H4 (cell line): ENCODE measurements around the gene ZFP3. TPM values are rescaled to one million over a fixed set of nuclear protein-coding genes. Genes with fewer than 3 reads are reported as not detected.
"Not testable (repeated sequence)": the region's sequence is repeated elsewhere in the genome, so short reads cannot be mapped to it uniquely, and the experiment has no call there.

Source experiments
- DNase-seq: peaks from one replicate; pipeline ENCODE4 v3.0.0-alpha.2; 2015; ENCODE audit warnings: low spot score
- total RNA-seq: library from RNA; depleted of rRNA; stranded (reverse); fragments of >200 nt; shearing (Covaris generic); gene quantifications from 2 replicates; pipeline ENCODE4 v1.2.3, GENCODE V29; 2014; rRNA removed

ZFP3 gene
- total RNA-seq = 0.04 and 0.14 TPM in 2 replicates

DNA sequence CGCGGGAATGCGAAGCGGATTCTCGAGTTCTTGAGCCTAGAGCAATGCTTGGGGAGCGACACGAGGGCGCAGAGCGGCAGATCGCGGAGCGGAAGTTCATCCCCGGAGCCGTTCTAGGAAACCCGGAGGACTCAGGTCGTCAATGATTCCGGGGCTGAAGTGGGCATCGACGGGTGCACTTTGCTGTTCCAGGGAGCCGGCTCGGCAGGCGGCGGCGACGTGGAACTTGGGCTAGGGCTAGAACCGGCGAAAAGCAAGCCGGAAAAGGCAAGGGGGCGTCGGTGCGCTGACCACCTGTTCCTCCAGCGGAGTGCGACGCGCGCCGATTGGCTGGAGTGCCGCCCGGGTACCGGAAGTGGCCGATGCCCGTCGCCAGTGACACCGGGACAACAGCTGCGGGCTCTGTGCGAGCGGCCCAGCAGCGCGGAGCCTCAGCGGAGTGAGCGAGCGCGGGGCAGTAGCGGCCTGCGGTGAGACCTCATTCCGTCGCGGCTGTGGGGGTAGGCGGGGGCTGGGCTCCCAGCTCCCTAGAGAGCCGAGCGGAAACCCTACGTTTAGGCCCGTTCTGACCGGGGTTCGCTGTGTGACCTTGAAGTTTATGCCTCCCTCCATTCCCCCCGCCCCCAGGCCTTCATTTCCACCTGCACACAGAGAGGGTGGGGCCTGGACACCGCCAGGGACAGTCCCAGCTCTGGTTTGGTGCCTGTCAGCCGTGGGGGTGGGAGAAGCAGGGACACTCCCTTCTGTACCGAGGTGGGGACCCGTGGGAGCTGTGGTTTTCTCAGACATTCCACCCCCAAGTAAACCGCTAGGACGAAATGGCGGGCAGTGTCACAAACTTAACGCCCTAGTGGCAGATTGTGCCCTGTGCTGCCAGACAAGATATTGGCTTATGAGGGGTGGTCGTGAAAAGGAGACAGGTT, at the start of gene ZFP3:
ZFP3 (plus strand) TSS at position 362 of the 923 bp plus-strand sequence. CDS start 13,038 bp downstream, outside the sequence.
- no peak for DNase-seq

DNA sequence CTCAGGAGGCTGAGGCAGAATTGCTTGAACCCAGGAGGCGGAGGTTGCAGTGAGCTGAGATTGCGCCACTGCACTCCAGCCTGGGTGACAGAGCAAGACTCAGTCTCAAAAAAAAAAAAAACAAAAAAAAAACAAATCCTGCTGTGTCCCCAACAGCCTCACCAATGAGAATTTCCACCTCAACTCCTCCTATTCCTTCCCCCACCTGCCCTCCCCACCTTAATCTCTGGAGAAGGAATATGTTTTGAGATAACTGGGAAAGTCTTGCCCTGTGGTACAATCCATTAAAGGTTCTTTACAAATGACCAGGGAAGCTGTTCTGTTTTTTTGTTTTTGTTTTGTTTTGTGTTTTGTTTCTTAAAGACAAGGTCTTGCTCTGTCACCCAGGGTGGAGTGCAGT, 48.1 kb upstream of the ZFP3 start:
- not testable (repeated sequence) for DNase-seq

DNA sequence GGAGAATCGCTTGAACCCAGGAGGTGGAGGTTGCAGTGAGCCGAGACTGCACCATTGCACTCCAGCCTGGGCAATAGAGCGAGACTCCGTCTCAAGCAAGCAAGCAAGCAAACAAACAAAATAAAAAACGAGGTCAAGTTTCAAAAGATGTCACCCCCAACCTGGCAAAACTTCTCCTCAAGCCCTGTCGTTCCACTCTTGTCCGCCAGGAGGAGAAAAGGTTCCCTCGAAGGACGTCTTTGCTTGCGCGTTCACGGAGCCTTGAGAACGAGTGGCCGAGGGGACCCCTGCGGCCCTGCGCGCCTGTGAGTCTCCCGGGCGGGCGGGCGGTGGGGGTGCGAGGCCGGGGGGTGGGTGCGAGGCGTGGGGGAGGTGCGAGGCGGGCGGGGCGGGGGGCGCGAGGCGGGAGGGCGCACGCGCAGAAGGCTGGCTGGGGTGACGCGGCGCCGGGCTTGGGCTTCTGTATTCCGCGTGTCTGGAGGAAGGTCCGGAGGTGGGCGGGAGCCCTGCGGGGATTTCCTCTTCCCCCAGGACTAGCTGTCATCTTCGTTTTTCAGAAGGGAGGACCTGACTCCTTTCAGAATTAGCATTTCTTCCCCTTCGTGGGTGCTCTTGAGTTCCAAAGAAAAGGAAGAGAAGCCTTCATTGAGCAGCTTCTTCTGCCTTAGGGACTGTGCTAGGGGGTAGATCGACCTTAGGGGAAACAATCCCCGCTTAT, 46.7 kb upstream of the ZFP3 start:
- peak; percentile 55 for DNase-seq

DNA sequence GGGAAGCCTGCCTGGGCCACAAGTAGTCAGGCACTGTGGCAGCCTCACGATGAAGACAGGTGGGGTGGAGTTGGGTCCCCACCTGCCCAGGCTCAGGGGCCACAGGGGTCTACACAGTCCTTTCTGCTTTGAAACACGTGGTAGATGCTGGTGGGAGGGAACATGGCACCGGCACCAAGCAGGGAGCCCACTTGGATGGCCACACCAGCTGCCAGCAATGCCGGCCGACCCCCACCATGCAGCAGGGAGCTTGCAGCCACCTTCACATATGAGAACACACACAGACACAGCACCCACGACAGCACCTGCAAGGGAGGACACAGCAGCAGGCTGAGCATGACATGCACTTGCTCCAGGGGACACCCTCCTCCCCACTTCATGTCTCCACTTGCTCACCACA, 45.4 kb upstream of the ZFP3 start:
- no peak for DNase-seq

DNA sequence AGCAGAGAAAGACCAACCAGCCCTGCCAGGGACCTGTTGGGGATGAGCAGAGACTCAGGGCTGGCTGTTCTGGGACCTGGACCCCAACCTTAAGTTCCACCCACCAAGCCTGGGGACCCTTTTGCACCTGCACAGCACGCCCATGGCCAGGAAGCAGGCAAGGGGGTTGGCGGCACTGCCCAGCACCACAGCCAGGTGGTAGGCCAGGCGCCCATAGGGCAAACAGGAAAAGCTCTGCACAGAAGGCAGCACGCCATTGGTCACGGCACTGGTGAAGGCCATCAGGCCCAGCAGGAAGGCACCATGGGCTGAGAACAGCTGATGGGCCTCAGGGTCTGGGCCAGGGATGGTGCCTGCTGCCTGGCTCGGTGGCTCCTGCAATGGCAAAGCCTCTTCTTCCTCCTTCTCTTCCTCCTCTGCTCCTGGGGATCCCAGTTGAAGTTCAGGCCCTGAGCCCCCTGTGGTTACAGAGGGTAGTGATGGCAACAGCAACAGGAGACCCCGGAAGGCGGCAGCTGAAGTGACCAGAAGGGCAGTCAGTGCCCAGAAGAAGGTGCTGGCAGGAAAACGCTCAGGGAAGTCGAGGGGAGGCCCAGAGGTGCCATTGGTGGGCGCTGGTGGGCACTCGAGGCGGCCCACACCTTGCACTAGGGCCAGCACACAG, 44.8 kb upstream of the ZFP3 start:
- DNase-seq = no peak

DNA sequence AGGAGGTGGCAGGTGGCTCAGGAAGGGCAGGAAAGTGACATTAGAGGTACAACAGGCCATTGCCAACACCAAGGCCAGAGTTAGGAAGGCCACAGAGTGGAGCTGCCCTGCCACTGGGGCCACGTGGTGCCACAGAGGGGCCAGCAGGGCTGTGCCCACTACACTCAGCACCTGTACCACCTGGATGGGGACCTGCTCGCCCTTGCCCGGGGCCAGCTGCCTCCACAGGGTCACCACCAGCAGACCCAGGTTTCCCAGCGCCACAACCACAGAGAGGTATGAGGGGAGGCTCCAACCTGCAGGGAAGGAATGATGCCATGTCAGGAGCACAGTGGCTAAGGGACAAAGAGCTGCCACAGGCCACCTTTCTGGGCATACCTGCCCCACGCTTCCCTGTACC, 44.2 kb upstream of the ZFP3 start:
- no peak for DNase-seq

DNA sequence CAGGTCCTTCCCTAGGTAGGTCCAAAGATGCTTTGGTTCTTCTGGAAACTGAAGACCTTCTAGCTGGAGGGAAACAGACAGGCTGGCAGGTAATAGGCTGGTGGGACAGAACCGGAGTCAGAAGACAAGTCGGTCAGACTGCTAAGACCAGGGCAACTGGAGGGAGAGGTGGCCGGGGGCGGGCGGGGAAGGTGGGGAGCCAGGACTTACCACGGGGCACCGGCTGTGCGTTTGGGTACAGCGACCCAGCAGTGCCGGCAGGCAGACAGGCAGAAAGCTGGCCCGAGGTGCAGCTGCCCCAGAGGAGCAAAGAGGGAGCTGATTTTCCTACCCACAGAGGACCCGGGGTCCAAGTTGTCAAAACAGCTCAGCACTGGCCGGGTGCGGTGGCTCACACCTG, 43.6 kb upstream of the ZFP3 start:
- no peak for DNase-seq

DNA sequence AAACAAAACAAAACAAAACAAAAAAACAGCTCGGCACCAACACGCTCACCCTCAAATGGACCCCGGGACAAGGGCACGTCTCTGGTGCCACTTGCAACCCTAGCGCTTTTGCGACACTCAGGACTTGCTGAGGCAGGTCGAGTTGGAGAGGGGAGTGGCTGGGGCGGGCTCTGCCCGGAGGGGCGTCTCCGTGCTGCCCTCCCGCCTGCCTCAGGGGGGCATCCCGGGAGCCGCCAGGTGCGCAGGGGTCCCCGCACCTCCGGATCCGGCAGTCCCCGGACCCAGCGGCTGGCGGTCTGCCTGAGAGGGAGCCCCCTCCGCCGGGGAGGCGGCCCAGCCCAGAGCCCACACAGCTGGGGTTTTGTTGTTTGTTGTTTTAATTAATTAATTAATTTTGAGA, 43.0 kb upstream of the ZFP3 start, which contains the start of gene SLC52A1:
SLC52A1 (minus strand) TSS at position 112 of the 400 bp plus-strand sequence. CDS start 820 bp downstream, outside the sequence.
- no peak for DNase-seq

DNA sequence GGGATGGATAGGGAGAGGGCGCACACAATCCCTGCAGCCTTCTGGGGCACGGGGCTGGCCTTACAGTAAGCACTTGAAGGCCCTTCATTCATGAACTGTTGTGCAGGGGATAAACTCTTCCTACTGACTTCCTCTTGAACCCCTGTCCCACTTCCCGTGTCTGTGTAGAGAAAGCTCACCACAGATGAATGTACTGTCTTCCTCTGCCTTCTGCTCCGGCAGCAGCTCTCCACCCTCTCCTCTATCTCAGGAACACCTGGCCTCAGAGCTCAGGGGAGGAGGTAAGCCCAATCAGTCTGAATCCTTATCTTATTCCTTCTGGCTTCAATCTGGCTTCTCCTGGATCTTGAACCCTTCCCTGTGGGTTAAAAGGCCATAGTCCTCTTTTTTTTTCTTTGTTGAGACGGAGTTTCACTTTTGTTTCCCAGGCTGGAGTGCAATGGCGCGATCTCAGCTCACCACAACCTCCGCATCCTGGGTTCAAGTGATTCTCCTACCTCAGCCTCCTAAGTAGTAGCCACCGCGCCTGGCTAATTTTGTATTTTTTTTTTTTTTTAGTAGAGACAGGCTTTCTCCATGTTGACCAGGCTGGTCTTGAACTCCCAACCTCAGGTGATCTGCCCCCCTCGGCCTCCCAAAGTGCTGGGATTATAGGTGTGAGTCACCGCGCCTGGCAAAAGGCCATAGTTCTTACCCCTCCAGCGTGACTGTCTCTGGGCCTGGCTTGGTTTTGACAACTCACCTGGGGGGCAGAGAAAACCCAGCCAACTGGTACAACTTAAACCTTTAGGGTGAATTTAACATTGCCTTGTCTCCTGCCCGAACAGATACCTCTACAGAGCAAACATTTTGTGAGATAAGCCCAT, 35.9 kb upstream of the ZFP3 start:
- no peak for DNase-seq

DNA sequence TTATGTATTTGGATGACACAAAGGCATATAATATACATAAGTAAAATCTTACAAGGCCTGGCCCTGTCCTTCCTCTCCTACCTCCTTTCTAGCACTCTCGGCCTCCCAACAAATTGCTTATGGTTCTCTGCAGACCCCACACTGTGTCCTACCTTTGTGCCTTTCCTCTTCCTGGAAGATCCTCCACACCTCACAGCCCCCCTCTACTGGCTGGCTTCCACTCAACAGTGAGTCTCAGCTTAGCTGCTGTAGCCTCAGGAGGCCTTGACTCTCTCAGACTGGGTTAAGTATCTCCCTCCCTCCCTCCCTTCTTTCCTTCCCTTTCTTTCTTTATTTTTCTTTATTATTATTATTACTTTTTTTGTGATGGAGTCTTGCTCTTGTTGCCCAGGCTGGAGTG, 34.7 kb upstream of the ZFP3 start:
- no peak for DNase-seq

DNA sequence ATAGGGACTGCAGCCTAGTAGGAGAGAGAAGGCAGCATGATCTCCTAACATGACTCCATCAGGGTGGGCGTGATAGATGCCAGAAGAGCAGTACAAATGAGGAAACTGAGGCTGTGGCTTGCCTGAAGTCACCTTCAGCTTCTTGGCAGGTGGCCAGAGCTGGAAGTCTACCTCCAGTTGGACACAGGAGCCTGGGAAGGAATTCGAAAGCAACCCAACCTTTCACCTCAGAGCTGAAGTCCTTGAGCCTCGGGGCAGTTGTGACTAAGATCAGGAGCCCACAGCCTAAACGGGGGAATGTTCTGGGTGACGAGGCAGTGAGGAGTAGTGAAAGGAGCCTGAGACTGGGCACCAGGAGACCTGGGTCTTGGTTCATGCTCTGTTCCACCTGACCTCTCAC, 33.6 kb upstream of the ZFP3 start:
- DNase-seq = no peak

DNA sequence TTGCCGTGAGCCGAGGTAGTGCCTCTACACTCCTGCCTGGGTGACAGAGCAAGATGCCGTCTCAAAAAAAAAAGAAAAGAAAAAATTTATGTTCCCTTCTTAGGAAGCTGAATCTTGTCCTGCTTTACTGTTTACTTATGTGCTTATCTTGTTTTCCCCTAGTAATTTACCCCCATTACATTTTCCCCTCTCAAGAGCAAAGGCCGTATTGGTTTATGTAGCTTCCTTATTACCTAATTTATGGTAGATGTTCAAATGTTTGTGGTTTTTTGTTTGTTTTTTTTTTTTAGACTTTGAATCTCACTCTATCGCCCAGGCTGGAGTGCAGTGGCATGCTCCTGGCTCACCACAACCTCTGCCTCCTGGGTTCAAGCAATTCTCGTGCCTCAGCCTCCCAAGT, 32.8 kb upstream of the ZFP3 start:
- DNase-seq = no peak

DNA sequence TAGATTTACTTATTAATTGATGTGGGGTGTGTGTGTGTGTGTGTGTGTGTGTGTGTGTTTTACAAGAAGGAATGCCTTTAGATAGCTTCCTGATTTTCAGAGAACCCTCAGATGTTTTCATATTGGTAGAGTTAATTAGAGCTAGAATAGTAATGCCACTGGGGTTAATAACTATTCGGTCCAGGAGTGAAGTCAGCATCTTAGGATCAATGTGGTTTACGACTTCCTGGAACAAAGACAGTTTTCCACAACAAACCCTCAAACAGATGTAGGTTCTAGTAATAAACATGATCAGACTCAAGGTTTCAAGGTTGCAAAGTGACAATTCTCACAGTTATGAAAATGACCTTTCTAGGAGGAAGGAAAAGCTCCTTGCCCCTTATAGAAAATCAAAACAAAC, 30.8 kb upstream of the ZFP3 start:
- no peak for DNase-seq

DNA sequence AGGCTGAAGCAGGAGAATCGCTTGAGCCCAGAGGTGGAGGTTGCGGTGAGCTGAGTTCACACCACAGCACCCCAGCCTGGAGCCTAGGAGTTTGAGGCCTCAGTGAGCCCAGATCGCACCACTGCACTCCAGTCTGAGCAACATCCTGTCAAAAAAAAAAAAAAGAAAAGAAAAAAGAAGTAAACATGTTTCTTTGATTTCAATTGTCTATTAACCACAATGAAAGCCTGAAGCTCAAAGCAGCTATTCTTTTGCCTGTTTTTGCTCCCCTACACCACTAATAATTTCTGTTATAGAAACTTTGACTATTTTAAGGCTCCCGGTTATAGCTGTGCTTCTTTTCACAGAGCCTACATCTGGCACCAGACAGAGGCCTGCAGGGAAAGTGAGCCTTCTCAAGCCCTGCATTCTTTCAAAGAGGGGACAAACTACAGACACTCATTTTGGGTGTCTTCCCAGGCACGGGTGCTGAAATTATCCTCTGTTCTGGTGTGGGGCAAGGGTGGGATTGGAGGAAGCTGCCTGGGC, 28.9 kb upstream of the ZFP3 start:
- DNase-seq = no peak

DNA sequence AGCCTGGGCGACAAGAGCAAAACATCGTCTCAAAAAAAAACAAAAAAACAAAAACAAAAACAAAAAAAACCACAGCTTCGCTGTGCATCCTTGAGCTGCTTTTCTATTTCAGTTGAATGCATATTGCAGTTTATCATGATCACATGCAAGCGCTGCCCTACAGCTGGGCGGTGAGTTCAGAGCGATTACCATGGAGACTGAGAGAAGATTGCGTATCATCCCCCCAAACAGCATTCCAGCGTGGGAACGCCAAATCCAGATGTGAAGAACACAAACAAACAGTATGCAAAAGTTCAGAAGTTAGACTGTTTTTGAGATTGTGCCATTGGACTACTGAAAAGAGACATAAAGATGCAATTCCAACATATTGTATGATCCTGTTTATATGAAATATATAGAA, 28.0 kb upstream of the ZFP3 start:
- DNase-seq = no peak

DNA sequence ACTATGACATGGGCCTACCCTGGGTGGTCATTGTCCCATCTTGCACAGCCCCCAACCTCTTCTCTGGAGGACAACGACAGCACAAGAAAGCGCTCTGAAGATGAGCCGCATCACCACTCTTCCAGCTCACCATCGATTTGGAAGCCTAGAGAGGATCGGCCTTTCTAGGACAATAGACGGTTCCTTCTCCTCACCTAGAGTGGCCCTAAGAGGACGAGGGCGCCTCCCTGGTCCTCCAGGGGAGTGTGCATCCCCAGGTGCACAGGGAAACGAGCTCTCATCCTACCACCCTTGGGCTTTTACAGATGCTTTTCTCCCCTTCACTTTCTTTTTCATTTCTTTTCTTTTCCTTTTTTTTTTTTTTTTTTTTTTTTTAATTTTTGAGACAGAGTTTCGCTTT, 22.7 kb upstream of the ZFP3 start:
- no peak for DNase-seq

DNA sequence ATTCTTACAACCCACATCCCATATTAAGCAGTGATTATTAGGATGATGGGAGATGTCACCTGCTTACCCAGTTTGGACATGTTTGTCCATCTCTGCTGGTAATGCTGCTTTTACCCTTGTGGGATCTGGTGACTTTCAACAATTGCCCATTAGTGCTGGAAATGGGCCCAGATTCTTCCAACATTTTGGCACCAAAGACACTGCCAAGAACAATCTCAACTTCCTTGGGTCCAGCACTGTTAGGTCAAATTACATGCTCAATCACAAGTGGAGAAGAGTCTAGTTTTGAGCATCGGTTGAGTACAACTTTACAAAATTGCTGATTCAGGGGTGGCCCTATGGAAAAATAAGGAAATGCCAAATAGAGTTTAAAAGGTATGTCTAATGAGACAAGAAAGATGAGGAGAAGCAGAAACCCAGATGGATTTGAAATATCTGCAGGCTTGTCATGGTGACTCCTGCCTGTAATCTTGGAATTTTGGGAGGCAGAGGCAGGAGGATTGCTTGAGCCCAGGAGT, 13.0 kb upstream of the ZFP3 start:
- DNase-seq = no peak

DNA sequence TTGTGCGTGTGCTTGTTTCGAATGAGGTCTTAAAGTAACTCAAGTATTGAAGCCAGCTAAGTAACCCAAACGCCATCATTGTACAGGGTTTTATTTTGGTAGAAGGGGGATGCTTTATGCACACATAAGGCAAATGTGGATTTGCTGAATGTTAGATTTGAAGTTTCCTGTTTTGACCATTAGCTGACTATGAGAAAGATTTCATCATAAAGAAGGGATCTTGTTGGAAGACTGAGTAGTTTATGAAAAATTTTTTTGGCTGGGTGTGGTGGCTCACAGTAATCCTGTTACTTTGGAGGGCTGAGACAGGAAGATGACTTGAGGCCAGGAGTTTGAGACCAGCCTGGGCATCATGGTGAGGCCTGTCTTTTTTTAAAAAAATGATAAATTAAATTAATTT, 10.0 kb upstream of the ZFP3 start:
- DNase-seq = no peak

DNA sequence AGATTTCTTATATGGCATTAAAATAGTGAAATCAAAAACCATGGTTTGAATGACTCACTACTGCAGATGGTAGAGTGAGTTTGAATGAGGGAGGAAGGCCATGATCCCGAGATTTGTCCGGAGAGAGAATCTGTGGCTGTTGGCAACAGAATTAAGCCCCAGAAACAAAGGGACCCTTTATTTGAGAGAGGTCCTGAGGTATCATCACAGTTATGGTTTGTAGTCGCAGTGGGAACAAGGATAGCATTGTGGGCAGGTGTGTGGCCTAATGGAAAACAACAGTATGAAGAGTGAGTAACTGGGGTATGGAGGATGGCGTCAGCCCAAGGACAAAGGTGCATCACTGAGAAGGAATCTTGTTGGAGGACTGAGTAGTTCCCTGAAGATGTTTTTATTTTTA, 8.5 kb upstream of the ZFP3 start:
- no peak for DNase-seq

DNA sequence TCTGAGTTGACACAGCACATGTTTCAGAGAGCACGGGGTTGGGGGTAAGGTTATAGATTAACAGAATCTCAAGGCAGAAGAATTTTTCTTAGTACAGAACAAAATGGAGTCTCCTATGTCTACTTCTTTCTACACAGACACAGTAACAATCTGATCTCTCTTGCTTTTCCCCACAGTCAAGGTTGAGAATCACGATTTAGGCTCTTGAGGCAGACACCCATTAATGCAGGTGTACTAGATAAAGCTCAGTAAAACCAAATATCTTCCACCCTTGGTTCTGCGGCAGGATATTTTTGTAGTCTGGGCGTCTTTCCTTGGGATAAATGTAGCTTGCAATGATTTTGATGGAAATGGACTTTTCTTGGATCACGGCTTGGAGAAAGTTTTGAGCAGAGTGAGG, 2.8 kb upstream of the ZFP3 start:
- not testable (repeated sequence) for DNase-seq

DNA sequence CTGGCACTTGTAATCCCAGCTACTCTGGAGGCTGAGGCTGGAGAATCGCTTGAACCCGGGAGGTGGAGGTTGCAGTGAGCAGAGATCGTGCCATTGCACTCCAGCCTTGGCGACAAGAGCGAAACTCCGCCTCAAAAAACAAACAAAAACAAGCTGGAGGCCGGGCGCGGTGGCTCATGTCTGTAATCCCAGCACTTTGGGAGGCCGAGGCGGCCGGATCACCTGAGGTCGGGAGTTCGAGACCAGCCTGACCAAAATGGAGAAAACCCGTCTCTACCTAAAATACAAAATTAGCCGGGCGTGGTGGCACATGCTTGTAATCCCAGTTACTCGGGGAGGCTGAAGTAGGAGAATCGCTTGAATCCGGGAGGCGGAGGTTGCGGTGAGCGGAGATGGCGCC, 992 bp upstream of the ZFP3 start:
- DNase-seq = not testable (repeated sequence)
